GM10248 (cell line): ENCODE results near the gene ERBB4.
"Not testable (repeated sequence)": the region's sequence is repeated elsewhere in the genome, so short reads cannot be mapped to it uniquely, and the experiment has no call there.

Source experiments
- CTCF ChIA-PET: fragments of 300-600 bp; sonication (Branson Sonifier 250); formaldehyde crosslinking; extraction: SDS; loops from one replicate; lab custom pipeline; 2021; ENCODE audit warnings: antibody characterized with exemption; lab: Yijun Ruan, JAX
- POLR2A ChIA-PET: fragments of 350-650 bp; sonication (Branson Sonifier 250); formaldehyde crosslinking; extraction: SDS; loops from one replicate; lab custom pipeline; 2020; ENCODE audit warnings: antibody characterized with exemption; lab: Yijun Ruan, JAX
- DNase-seq: peaks from one replicate; pipeline ENCODE4 v3.0.0; 2012; ENCODE audit errors: extremely low spot score
- TF ChIP-seq, protein P1 (sequence below): IDR thresholded peaks from 2 replicates; pipeline ENCODE4 v1.5.1; 2012; ENCODE audit warnings: mild to moderate bottlenecking, low read depth; ENCODE audit errors: extremely low read depth, missing control alignments, control extremely low read depth

ERBB4 gene

DNA sequence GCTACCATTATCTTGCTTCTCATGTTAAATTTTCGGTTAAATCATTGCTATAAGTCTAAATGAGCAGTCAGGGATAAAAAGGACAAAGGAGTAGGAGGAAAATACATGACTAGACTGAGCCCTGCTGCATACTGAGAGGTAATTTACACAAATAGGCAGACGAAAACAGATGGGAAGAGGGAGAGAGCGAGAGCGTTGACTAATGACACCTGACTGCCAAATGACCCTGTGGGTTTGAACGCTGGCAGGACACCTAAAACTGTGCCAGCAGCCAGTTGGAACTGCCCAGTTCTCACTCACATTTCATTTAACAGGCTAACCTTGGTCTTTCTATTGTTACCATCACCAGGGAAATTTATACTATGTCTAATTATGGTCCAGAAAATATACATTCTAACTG is 1004.0 kb downstream of the ERBB4 start:
- TF ChIP-seq, protein P1, sequence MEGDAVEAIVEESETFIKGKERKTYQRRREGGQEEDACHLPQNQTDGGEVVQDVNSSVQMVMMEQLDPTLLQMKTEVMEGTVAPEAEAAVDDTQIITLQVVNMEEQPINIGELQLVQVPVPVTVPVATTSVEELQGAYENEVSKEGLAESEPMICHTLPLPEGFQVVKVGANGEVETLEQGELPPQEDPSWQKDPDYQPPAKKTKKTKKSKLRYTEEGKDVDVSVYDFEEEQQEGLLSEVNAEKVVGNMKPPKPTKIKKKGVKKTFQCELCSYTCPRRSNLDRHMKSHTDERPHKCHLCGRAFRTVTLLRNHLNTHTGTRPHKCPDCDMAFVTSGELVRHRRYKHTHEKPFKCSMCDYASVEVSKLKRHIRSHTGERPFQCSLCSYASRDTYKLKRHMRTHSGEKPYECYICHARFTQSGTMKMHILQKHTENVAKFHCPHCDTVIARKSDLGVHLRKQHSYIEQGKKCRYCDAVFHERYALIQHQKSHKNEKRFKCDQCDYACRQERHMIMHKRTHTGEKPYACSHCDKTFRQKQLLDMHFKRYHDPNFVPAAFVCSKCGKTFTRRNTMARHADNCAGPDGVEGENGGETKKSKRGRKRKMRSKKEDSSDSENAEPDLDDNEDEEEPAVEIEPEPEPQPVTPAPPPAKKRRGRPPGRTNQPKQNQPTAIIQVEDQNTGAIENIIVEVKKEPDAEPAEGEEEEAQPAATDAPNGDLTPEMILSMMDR = no peak
- ChIA-PET CTCF (interaction anchor here (0.8 kb wide), 1 partner anchor 12 kb away, joined by 3 read pairs; no protein-coding TSS in a partner anchor), POLR2A (no interaction called here)
- DNase-seq = no peak

DNA sequence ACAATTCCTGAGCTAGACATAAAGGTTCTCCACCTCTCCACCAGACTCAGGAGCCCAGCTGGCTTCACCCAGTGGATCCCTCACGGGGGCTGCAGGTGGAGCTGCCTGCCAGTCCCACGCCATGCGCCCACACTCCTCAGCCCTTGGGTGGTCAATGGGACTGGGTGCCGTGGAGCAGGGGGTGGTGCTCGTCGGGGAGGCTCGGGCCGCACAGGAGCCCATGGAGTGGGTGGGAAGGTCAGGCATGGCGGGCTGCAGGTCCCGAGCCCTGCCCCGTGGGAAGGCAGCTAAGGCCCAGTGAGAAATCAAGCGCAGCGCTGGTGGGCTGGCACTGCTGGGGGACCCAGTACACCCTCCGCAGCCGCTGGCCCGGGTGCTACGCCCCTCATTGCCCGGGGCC is 1014.4 kb downstream of the ERBB4 start:
- DNase-seq, CTCF ChIA-PET, POLR2A ChIA-PET: not testable (repeated sequence)

DNA sequence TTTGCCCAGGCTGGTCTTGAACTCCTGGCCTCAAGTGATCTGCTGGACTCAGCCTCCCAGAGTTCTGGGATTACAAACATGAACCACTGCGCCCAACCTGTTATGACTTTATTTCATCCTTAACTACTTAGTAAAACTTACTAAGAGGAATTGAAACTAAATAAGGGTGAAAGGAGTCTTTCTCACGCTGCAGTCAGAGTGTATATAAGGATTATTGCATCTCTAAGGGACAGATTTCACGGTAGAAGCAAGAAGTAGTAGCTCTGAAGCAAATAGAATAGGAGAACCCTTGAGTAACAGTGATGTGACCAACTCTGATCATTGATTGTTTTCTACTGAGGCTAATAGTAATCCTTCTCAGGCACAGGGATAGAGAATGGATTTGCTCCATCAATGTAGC is 1022.1 kb downstream of the ERBB4 start:
- no peak for DNase-seq
- ChIA-PET POLR2A (no interaction called here), CTCF (interaction anchor here (1.2 kb wide), 1 partner anchor 9 kb away, joined by 5 read pairs; no protein-coding TSS in a partner anchor)
- TF ChIP-seq, protein P1 = no peak

DNA sequence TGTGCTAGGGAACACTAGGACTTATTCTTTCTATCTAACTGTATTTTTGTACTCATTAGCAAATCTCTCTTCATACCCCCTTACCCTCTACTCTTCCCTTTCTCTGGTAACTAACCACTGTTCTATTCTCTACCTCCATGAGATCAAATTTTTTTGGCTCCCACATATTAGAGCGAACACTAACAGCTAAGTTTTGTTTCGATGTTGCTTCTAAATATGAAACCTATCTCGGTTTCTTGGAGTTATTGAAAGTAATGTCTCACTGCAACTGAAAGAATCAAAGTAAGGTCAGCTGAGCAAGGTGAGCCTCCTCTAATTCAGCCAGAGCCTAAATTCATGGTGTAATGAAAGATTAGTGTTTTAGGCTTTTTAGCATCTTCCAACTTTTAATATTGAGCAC is 1024.6 kb downstream of the ERBB4 start:
- TF ChIP-seq, protein P1 = no peak
- POLR2A ChIA-PET = no interaction called here
- CTCF ChIA-PET = interaction anchor here (1.5 kb wide), 1 partner anchor 10 kb away, joined by 3 read pairs; no protein-coding TSS in a partner anchor
- DNase-seq = no peak

DNA sequence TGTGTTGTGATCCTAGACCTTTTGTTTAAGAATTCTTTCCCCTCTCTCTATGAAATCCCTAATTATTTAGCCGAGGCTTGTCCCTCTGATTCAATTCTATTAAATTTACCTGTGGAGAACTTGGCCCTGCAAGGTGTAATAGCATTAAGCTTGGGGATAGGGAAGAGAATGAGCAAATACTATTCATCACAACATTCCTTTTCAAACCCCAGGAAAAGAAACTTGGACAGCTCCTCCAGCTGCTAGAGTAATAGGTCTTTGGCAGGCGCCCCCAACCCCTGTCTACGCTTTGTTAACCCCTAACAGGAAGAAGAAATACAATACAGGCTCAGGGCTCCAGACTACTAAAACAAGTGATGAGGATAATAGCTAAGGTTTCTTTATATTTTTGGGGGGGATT is 1025.2 kb downstream of the ERBB4 start:
- POLR2A ChIA-PET = no interaction called here
- CTCF ChIA-PET = interaction anchor here (1.5 kb wide), 1 partner anchor 10 kb away, joined by 3 read pairs; no protein-coding TSS in a partner anchor

DNA sequence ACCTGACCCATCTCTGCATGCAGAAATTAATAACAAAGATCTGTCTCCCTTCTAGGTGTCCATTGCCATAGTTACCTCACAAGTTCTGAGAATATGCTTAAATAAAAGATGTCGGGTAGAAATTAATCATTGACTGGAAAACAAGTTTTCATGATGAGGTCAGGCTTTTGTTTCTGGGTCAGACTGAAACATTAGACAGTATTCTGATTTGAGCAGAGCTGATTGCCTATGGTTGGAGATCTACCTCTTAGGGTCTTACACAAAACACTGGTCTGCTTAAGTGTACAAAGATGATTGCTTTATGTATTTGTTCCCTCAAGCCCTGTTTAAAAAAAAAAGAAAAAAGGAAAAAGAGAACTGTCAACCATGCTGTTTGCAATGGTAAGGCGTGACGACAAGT is 1025.8 kb downstream of the ERBB4 start:
- CTCF ChIA-PET = no interaction called here
- POLR2A ChIA-PET = no interaction called here
- no peak for DNase-seq

More for the DNA sequence above, 1025.2 kb downstream of the ERBB4 start:
- DNase-seq = no peak
- TF ChIP-seq, protein P1 = no peak

DNA sequence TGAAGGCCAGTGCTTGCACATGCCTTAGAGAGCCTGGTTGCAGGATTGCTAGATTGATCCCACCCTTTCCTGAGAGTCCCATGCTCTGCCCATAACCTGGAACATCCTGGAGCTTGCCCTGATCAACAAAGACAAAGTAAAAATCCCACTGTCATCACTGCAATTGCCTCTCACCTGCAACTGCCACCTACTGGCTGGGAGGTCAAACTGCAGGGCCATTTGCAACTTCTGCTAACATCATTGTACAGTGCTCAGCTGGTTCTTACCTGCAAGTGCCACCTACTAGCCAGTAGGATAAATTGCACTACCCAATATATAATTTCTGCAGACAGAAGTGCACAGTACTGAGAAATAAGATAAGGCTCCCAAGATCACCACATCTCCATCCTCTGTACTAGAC is 1034.7 kb downstream of the ERBB4 start:
- ChIA-PET CTCF (interaction anchor here (1.2 to 1.4 kb wide), 2 partner anchors 10 to 44 kb away, joined by 3 read pairs; no protein-coding TSS in a partner anchor), POLR2A (no interaction called here)
- DNase-seq = no peak
- TF ChIP-seq, protein P1 = no peak

More for the DNA sequence above, 1025.8 kb downstream of the ERBB4 start:
- TF ChIP-seq, protein P1 = no peak
